PC-9 (cell line): ENCODE results near the gene LMAN1L.

Source experiments
- CTCF ChIP-seq: fragments of 200-600 bp; sonication (generic); conservative IDR thresholded peaks from 2 replicates; pipeline ENCODE4 v1.6.1; 2017; ENCODE audit warnings: mixed run types, antibody characterized with exemption, mild to moderate bottlenecking, moderate library complexity
- EZH2 ChIP-seq: fragments of 200-600 bp; sonication (generic); IDR thresholded peaks from 2 replicates; pipeline ENCODE4 v1.8.0; 2017; ENCODE audit warnings: antibody characterized with exemption, low read depth

DNA sequence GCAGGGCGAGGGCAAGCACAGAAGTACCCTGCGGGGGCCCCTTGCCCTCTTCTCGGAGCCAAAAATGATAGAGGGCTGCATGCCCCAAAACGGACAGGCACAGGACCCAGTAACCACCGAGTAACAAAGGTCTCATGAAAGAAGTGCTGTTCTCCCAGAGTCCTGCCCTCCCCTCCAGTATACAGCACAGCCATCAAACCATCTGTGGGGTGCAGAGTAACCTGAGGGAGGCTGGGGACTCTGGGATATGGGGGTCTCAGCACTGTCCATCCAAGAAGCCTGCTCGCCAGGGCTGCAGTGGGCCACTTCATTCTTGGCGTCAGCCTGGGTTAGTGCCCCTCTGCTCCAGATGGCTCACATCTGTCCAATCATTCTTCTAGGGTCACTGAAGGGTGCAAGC, 24.2 kb downstream of the LMAN1L start:
- no peak for TF ChIP-seq CTCF
- TF ChIP-seq EZH2, result no peak
